Transverse colon (tissue), 4 donors: ENCODE results near the gene CTDSP2. TPM values are rescaled to one million over a fixed set of nuclear protein-coding genes. Genes with fewer than 3 reads are reported as not detected.

ENCODE experiments used
- DNase-seq: peaks from one replicate; pipeline ENCODE4 v3.0.0-alpha.2; 2019
- H3K27ac ChIP-seq, 4 donors: fragments of 200-600 bp; sonication (generic); 2 replicates each; pipeline ENCODE4 v1.5.1; 2016 to 2018; ENCODE audit warnings: inconsistent platforms in 4 of 4
- H3K27me3 ChIP-seq: fragments of 200-600 bp; sonication (generic); 2 replicates; pipeline ENCODE4 v1.5.1; 2017; ENCODE audit warnings: inconsistent platforms
- H3K36me3 ChIP-seq, 4 donors: fragments of 200-600 bp; sonication (generic); 2 replicates each; pipeline ENCODE4 v1.5.1; 2017 to 2019; ENCODE audit warnings: inconsistent platforms in 4 of 4
- H3K4me1 ChIP-seq, 4 donors: fragments of 200-600 bp; sonication (generic); 2 replicates each; pipeline ENCODE4 v1.5.1; 2017 to 2020; ENCODE audit warnings: inconsistent platforms in 4 of 4
- H3K4me3 ChIP-seq, 4 donors: fragments of 200-600 bp; sonication (generic); 1 replicate in 1 of 4; 2 replicates in 3 of 4; pipeline versions ENCODE4 v1.5.1 to v1.6.1; 2017 to 2019; ENCODE audit warnings: inconsistent platforms in 4 of 4
- H3K9me3 ChIP-seq, 2 donors: fragments of 200-600 bp; sonication (generic); 2 replicates each; pipeline ENCODE4 v1.5.1; 2017 to 2019; ENCODE audit warnings: inconsistent platforms in 2 of 2
- CTCF ChIP-seq, 5 experiments: fragments of 200-600 bp in 3 of 5; fragments of 450-650 bp in 2 of 5; sonication (generic) in 3 of 5; IDR thresholded peaks; 1 replicate in 2 of 5; 2 replicates in 3 of 5; pipeline ENCODE4 v1.5.1; 2016 to 2017; ENCODE audit warnings: antibody characterized with exemption in 5 of 5, inconsistent platforms in 3 of 5, mild to moderate bottlenecking in 2 of 5, moderate library complexity in 1 of 5
- EP300 ChIP-seq: sonication (generic); formaldehyde crosslinking; IDR thresholded peaks from one replicate; pipeline ENCODE4 v1.6.1; 2017; ENCODE audit warnings: antibody characterized with exemption, low read depth
- POLR2A ChIP-seq: fragments of 450-650 bp; IDR thresholded peaks from one replicate; pipeline ENCODE4 v1.6.1; 2016; ENCODE audit warnings: antibody characterized with exemption, mild to moderate bottlenecking, moderate library complexity
- POLR2AphosphoS5 ChIP-seq, 3 donors: sonication (generic); formaldehyde crosslinking; IDR thresholded peaks; one replicate each; pipeline ENCODE4 v1.6.1; 2016; ENCODE audit warnings: antibody characterized with exemption in 3 of 3
- WGBS, 2 donors: methylation state at CpG; one replicate each; pipeline ENCODE4 v1.1.5; 2018; ENCODE audit warnings: low coverage in 1 of 2; 5-methylcytosine and 5-hydroxymethylcytosine counted together
- in situ Hi-C, 4 donors: fragments of 200-750 bp; cut with MboI; loops; one replicate each; pipeline versions ENCODE4 v1.15.0 to v1.15.1; 2017; ENCODE audit warnings: low sequenced_read_pairs in 3 of 4, low pct_ligation_motif_present in 1 of 4, low pct_unique_long_range_greater_than_20kb in 1 of 4
- intact Hi-C: fragments of 100-400 bp; cut with DNase I; formaldehyde crosslinking; loops from one replicate; pipeline ENCODE4 v1.15.1; 2023; ENCODE audit warnings: low total_unique reads
- total RNA-seq, 4 donors: library from RNA; depleted of rRNA; stranded (reverse); fragments of >200 nt; gene quantifications; one replicate each; pipeline ENCODE4 v1.1.0, GENCODE V29; 2016

CTDSP2 gene
- total RNA-seq, 4 donors from 2014 or later = 174 to 268 (median 231) TPM

GRCh38 chr12:57796996-57797395 lies 49.5 kb downstream of the CTDSP2 start:
- H3K4me3 ChIP-seq = no peak overlapping the region
- H3K9me3 ChIP-seq = no peaks in the 10 kb centered on the region
- in situ Hi-C loops (no loop called here), intact Hi-C loops (no loop called here)
- WGBS, 2 donors = 95 to 100% methylated on average over 1 of the region's 1 CpG
- TF ChIP-seq POLR2A (no peak), EP300 (no peak), POLR2AphosphoS5 (IDR thresholded peaks at IDR 0.05) (no peak), CTCF (IDR thresholded peaks at IDR 0.05) (no peak)
- H3K27me3 ChIP-seq = no peaks in the 10 kb centered on the region
- no peak for DNase-seq
- H3K27ac ChIP-seq = no peak overlapping the region
- peaks cover 0 to 6% (median 0%) of the 10 kb centered on the region in 4 donors for H3K4me1 ChIP-seq
- H3K36me3 ChIP-seq = peaks cover 0 to 66% (median 26%) of the 10 kb centered on the region in 4 donors

DNA sequence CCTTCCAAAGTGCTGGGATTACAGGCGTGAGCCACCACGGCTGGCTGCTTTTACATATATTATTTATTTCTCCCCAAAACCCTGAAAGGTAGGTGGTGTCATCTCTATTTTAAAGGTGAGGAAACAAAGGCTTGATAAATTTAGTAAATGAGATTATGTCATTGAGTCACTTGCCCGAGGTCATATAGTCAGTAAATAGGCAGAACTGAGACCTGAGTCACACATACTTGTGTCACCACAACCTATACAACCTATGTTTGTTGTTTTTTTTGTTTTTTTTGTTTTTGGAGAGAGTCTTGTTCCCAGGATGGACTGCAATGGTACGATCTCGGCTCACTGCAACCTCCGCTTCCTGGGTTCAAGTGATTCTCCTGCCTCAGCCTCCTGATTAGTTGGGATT lies 51.2 kb downstream of the CTDSP2 start:
- H3K4me1 ChIP-seq = peaks cover 0 to 6% (median 0%) of the 10 kb centered on the region in 4 donors
- no peak overlapping the region for H3K4me3 ChIP-seq
- DNase-seq = no peak
- H3K27me3 ChIP-seq = no peaks in the 10 kb centered on the region
- in situ Hi-C loops = no loop called here
- intact Hi-C loops = no loop called here
- TF ChIP-seq POLR2AphosphoS5 (IDR thresholded peaks at IDR 0.05) (no peak), POLR2A (no peak), CTCF (IDR thresholded peaks at IDR 0.05) (no peak), EP300 (no peak)
- 92% methylated on average over 4 to 6 of the region's 6 CpGs for WGBS, 2 donors
- H3K9me3 ChIP-seq = no peaks in the 10 kb centered on the region
- no peak overlapping the region for H3K27ac ChIP-seq
- H3K36me3 ChIP-seq = peaks cover 0 to 56% (median 27%) of the 10 kb centered on the region in 4 donors

GRCh38 chr12:57793920-57794319 lies 52.6 kb downstream of the CTDSP2 start:
- in situ Hi-C loops (no loop called here), intact Hi-C loops (no loop called here)
- H3K27ac ChIP-seq = no peak overlapping the region
- TF ChIP-seq EP300 = no peak
- no peak for TF ChIP-seq CTCF (IDR thresholded peaks at IDR 0.05)
- no peak for TF ChIP-seq POLR2A
- TF ChIP-seq POLR2AphosphoS5 (IDR thresholded peaks at IDR 0.05) = no peak
- peaks cover 0 to 53% (median 21%) of the 10 kb centered on the region in 4 donors for H3K36me3 ChIP-seq
- H3K4me1 ChIP-seq = peaks cover 0 to 6% (median 0%) of the 10 kb centered on the region in 4 donors
- no peak overlapping the region for H3K4me3 ChIP-seq
- no peak for DNase-seq
- no peaks in the 10 kb centered on the region for H3K9me3 ChIP-seq
- no peaks in the 10 kb centered on the region for H3K27me3 ChIP-seq
- 29 to 53% methylated on average over 1 of the region's 1 CpG for WGBS, 2 donors

- Histone ChIP-seq H3K4me1 (peaks cover 11 to 21% (median 14%) of the 10 kb centered on the region in 4 donors), H3K4me3 (no peak overlapping the region), H3K36me3 (peaks cover 0 to 23% (median 10%) of the 10 kb centered on the region in 4 donors), H3K27ac (no peak overlapping the region), H3K9me3 (no peaks in the 10 kb centered on the region), H3K27me3 (no peaks in the 10 kb centered on the region)
- WGBS, 2 donors = 87 to 91% methylated on average over 7 to 11 of the region's 11 CpGs
- DNase-seq = no peak
- intact Hi-C loops = no loop called here
- no peak for TF ChIP-seq POLR2AphosphoS5 (IDR thresholded peaks at IDR 0.05)
- TF ChIP-seq POLR2A = no peak
- TF ChIP-seq EP300 = no peak
- no peak for TF ChIP-seq CTCF (IDR thresholded peaks at IDR 0.05)
- in situ Hi-C loops = no loop called here
Observed at GRCh38 chr12:57783861-57784260, 62.7 kb downstream of the CTDSP2 start.
